AG04450 (cell line): Measurements from ENCODE around the gene INPP1. TPM values are rescaled to one million over a fixed set of nuclear protein-coding genes. Genes with fewer than 3 reads are reported as not detected.

Experiments
- CTCF ChIA-PET: fragments of 300-600, 350-600 bp; formaldehyde crosslinking; extraction: SDS; loops from one replicate; lab custom pipeline; 2022; ENCODE audit warnings: antibody characterized with exemption, inconsistent platforms; lab: Charles Lee
- POLR2A ChIA-PET: fragments of 350-600 bp; formaldehyde crosslinking; extraction: SDS; loops from one replicate; lab custom pipeline; 2021; ENCODE audit warnings: antibody characterized with exemption, inconsistent platforms; lab: Yijun Ruan, JAX
- DNase-seq: peaks from one replicate; pipeline ENCODE4 v3.0.0-alpha.2; 2011; ENCODE audit warnings: low read depth, low spot score
- H3K27ac ChIP-seq: one replicate; pipeline ENCODE4 v1.5.1; 2012; ENCODE audit warnings: low read depth, low read length, control low read depth
- H3K27me3 ChIP-seq: one replicate; pipeline ENCODE4 v1.6.0; 2012; ENCODE audit warnings: low read length; ENCODE audit not compliant: control insufficient read depth, insufficient read depth
- H3K4me3 ChIP-seq: 2 replicates; pipeline ENCODE4 v1.5.1; 2011; ENCODE audit warnings: mild to moderate bottlenecking, low read depth, low read length, control low read depth
- H3K9me3 ChIP-seq: 2 replicates; pipeline ENCODE4 v1.5.1; 2012; ENCODE audit warnings: low read length; ENCODE audit not compliant: control insufficient read depth, insufficient read depth
- polyA plus RNA-seq: library from polyadenylated mRNA; depleted of rRNA; stranded (reverse); fragments of >200 nt; gene quantifications from 2 replicates; pipeline ENCODE4 v1.2.3, GENCODE V29; 2011
- TF ChIP-seq, protein P1 (sequence below): IDR thresholded peaks from 2 replicates; pipeline ENCODE4 v1.5.1; 2011; ENCODE audit warnings: low read depth, low read length, control low read depth, inconsistent platforms

The INPP1 gene
- polyA plus RNA-seq, 1 experiment: 14.5 TPM

DNA sequence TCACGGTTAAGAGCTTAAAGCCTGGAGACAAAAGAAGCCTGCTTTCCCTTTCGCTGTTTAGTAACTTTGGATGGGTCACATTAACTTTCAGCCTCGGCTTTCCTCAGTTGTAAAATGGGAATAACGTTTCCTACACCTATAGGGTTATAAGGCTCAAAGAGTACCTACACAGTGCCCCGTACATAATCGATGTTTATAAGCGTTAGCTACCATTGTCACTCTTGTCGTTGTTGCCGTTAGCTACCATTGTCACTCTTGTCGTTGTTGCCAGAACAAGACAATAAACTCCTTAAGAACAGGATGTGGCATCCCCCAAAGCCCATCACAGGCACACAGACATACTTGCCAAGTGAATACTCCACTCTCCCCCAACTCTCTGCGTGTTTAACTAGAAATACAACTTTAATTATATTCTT, 63.9 kb downstream of the INPP1 start:
- Histone ChIP-seq H3K4me3 (no peak overlapping the region), H3K9me3 (no peaks in the 10 kb centered on the region), H3K27ac (no peak overlapping the region), H3K27me3 (peaks cover 24% of the 10 kb centered on the region)
- ChIA-PET CTCF (interaction anchor here (0.5 to 1.0 kb wide), 2 partner anchors 9 to 13 kb away, joined by 3 read pairs; no protein-coding TSS in a partner anchor), POLR2A (interaction anchor here (0.6 kb wide), 1 partner anchor 710 kb away, joined by 4 read pairs; no protein-coding TSS in a partner anchor)
- no peak for DNase-seq
- TF ChIP-seq, protein P1, sequence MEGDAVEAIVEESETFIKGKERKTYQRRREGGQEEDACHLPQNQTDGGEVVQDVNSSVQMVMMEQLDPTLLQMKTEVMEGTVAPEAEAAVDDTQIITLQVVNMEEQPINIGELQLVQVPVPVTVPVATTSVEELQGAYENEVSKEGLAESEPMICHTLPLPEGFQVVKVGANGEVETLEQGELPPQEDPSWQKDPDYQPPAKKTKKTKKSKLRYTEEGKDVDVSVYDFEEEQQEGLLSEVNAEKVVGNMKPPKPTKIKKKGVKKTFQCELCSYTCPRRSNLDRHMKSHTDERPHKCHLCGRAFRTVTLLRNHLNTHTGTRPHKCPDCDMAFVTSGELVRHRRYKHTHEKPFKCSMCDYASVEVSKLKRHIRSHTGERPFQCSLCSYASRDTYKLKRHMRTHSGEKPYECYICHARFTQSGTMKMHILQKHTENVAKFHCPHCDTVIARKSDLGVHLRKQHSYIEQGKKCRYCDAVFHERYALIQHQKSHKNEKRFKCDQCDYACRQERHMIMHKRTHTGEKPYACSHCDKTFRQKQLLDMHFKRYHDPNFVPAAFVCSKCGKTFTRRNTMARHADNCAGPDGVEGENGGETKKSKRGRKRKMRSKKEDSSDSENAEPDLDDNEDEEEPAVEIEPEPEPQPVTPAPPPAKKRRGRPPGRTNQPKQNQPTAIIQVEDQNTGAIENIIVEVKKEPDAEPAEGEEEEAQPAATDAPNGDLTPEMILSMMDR: no peak

DNA sequence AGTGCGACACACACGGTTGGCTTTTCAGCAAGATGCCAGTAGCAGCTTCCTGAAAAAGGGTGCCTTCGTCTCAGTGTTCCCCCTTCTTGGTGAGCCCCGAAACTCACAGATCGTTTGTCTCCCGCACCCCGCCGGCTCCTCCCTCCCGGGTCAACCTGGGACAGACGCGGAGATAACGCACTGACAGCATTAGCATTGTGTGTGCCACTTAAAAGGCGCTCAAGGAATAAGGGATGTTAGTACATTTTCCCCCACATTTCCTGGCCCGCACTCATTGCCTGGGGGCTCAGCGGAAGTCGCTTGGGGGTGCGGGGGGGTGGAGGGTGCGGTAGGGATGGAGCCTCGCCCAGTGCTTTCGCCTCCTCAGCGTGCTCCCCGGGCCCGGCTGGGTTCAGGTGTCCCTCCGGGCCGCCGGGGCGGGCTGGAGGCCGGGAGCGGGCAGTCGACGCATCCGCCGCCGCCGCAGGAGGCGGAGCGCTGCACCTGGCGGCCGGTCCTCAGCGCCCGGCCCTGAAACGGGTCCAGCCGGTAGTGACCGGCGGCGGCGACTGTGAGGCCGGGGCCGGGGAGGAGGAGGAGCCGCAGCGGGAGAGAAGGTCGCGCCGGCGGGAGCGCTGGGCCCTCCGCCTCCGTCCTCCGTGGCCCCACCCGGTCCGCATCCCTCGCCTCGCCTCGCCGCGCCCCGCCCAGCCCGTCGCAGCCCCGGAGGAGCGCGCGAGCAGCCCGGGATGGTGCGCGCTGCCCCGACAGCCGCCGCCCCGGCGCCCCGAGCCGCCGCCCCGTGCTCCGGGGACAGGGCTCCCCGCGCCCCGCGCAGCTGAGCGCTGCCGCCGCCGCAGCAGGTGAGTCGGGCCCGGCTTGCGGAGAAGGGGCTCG, 64.5 kb downstream of the INPP1 start, which contains the start of gene MFSD6:
TSS of gene MFSD6 (plus strand) at position 694 of the 876 bp plus-strand sequence. CDS start 27,675 bp downstream, outside the sequence.
- Histone ChIP-seq H3K4me3 (peak within 1 kb of the TSS; percentile 60), H3K9me3 (no peaks in the 10 kb centered on the region), H3K27me3 (peaks cover 24% of the 10 kb centered on the region), H3K27ac (no peak within 1 kb of the TSS)
- TF ChIP-seq, protein P1: no peak
- ChIA-PET POLR2A (interaction anchor here (0.6 kb wide), 2 partner anchors 146 to 711 kb away, joined by 3 to 4 read pairs; no protein-coding TSS in a partner anchor), CTCF (interaction anchor here (0.5 to 1.0 kb wide), 2 partner anchors 8 to 14 kb away, joined by 3 read pairs; no protein-coding TSS in a partner anchor)
- DNase-seq: no peak

DNA sequence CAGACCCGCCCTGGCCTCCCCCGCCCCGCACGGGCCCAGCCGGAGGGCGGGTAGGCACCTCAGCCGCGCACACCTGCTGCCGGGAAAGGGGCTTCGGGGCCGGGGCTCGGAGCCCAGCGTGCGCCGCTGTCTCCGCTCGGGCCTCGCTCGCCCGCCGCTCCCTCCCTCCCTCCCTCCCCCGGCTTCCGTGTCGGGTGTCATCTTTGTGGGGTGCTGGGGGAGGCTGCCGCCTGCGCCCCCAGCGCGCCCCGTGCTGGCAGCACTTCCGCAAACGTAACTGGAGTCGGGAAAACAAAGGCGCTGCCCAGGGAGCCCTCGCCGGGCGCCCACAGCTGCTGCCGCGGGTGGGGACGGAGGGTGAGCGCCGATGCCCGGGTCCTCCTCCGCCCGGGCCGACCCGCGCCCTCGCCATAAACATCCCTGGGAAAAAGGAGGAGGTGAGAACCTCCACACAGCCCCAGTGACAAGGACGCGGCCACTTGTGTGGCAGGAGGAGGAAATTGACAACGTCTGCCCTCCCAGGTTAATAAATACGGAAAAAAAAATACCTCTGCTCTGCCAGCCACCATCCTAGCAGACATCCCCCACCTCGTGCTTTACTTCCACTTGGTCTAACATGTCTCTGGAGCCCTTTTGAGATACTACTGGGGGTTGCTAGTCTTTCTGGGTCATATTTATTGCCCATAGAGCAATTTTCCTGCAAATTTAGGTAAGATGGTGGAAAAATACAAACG, 65.3 kb downstream of the INPP1 start:
- Histone ChIP-seq H3K27ac (no peak overlapping the region), H3K4me3 (peak overlapping the region; percentile 60), H3K27me3 (peaks cover 24% of the 10 kb centered on the region), H3K9me3 (no peaks in the 10 kb centered on the region)
- TF ChIP-seq, protein P1: no peak
- ChIA-PET POLR2A (interaction anchor here (0.6 kb wide), 1 partner anchor 147 kb away, joined by 3 read pairs; no protein-coding TSS in a partner anchor), CTCF (no interaction called here)
- no peak for DNase-seq

DNA sequence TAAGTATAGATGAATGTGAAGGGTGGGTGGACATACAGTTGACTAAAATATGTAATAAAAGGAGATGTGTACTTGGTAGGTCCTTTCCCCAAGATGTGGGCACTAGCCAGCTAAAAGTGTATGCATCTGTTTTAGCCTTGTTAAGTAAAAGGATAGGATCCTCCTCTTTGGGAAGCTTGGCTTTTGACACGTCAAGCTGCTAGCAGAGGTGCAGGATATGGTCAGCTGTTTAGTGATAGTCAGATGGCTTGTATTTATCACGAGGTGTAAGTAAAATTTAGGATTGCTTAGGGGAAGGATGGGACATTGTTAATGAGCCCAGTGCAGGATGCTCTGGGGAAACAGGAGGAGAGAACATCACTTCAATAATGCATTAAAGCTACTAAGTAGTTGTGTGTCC, 66.2 kb downstream of the INPP1 start:
- ChIA-PET CTCF (interaction anchor here (0.9 kb wide), 1 partner anchor 321 kb away, joined by 3 read pairs; no protein-coding TSS in a partner anchor), POLR2A (no interaction called here)
- no peak overlapping the region for H3K4me3 ChIP-seq
- no peak overlapping the region for H3K27ac ChIP-seq
- TF ChIP-seq, protein P1: no peak
- peaks cover 24% of the 10 kb centered on the region for H3K27me3 ChIP-seq
- no peaks in the 10 kb centered on the region for H3K9me3 ChIP-seq
- DNase-seq: no peak
